OCI-LY3 (cell line): ENCODE data around the gene TPMT.
"Not testable (repeated sequence)": the region's sequence is repeated elsewhere in the genome, so short reads cannot be mapped to it uniquely, and the experiment has no call there.

Experiments used
- H2AFZ ChIP-seq: fragments of 200-600, 300-600 bp; shearing (Covaris generic); 2 replicates; pipeline ENCODE4 v1.6.0; 2014; ENCODE audit warnings: antibody characterized with exemption, low read depth, low read length
- H3K27ac ChIP-seq: fragments of 200-600, 300-600 bp; sonication (generic); 2 replicates; pipeline ENCODE4 v1.5.1; 2014; ENCODE audit warnings: mild to moderate bottlenecking, low read length, moderate library complexity, mixed read lengths
- H3K27me3 ChIP-seq: fragments of 200-600, 300-600 bp; sonication (generic); 2 replicates; pipeline ENCODE4 v1.6.1; 2014; ENCODE audit warnings: low read depth, low read length, mixed read lengths
- H3K36me3 ChIP-seq: fragments of 200-600, 300-600 bp; sonication (generic); replicated peaks from 2 replicates; pipeline ENCODE3; 2014; ENCODE audit warnings: low read depth, low read length, mixed read lengths
- H3K4me1 ChIP-seq: fragments of 300-600, 200-600 bp; sonication (generic); 2 replicates; pipeline ENCODE4 v1.6.1; 2014; ENCODE audit warnings: low read length, mixed read lengths
- H3K4me2 ChIP-seq: fragments of 200-600, 300-600 bp; sonication (generic); 2 replicates; pipeline ENCODE4 v1.6.1; 2014; ENCODE audit warnings: low read length, mixed read lengths
- H3K4me3 ChIP-seq: fragments of 300-600, 200-600 bp; sonication (generic); 2 replicates; pipeline ENCODE4 v1.5.1; 2014; ENCODE audit warnings: antibody characterized with exemption, mild to moderate bottlenecking, low read length, moderate library complexity
- H3K79me2 ChIP-seq: fragments of 300-600, 200-600 bp; shearing (Covaris generic); 2 replicates; pipeline ENCODE4 v1.6.1; 2014; ENCODE audit warnings: mild to moderate bottlenecking, low read length, mixed read lengths
- H3K9ac ChIP-seq: fragments of 300-600, 200-600 bp; shearing (Covaris generic); 2 replicates; pipeline ENCODE4 v1.6.0; 2014; ENCODE audit warnings: mild to moderate bottlenecking, low read length, moderate library complexity
- H3K9me3 ChIP-seq: fragments of 200-600, 300-600 bp; shearing (Covaris generic); 2 replicates; pipeline ENCODE4 v1.6.1; 2014; ENCODE audit warnings: low read length, mixed read lengths; ENCODE audit not compliant: insufficient read depth
- H4K20me1 ChIP-seq: fragments of 200-600, 300-600 bp; sonication (generic); 2 replicates; pipeline ENCODE4 v1.6.1; 2016; ENCODE audit warnings: low read length, mixed read lengths; ENCODE audit not compliant: insufficient read depth
- CTCF ChIP-seq: fragments of 200-600, 300-600 bp; sonication (generic); IDR thresholded peaks from 2 replicates; pipeline ENCODE4 v1.5.1; 2014; ENCODE audit warnings: antibody characterized with exemption, low read length, low read depth
- EZH2phosphoT487 ChIP-seq: fragments of 200-600 bp; shearing (Covaris generic); IDR thresholded peaks from 2 replicates; pipeline ENCODE4 v1.6.1; 2018; ENCODE audit warnings: antibody characterized with exemption, mixed run types, low read depth

Gene TPMT

GRCh38 chr6:18177286-18177965, 22.5 kb upstream of the TPMT start:
- Histone ChIP-seq H3K27ac (no peak overlapping the region), H3K27me3 (no peaks in the 10 kb centered on the region), H4K20me1 (no peaks in the 10 kb centered on the region), H3K9ac (no peak overlapping the region), H3K4me1 (peaks cover 18% of the 10 kb centered on the region), H3K79me2 (no peaks in the 10 kb centered on the region), H3K4me3 (no peak overlapping the region), H2AFZ (no peak overlapping the region), H3K4me2 (no peak overlapping the region), H3K36me3 (peaks cover 6% of the 10 kb centered on the region), H3K9me3 (no peaks in the 10 kb centered on the region)
- TF ChIP-seq EZH2phosphoT487 (no peak), CTCF (no peak)

GRCh38 chr6:18176198-18176597, 21.3 kb upstream of the TPMT start:
- not testable (repeated sequence) for H2AFZ ChIP-seq, H3K27ac ChIP-seq, H3K4me2 ChIP-seq, H3K4me3 ChIP-seq, H4K20me1 ChIP-seq, H3K36me3 ChIP-seq, H3K79me2 ChIP-seq, H3K9ac ChIP-seq, H3K9me3 ChIP-seq, H3K27me3 ChIP-seq
- H3K4me1 ChIP-seq = peaks cover 18% of the 10 kb centered on the region

- Histone ChIP-seq H3K27me3 (no peaks in the 10 kb centered on the region), H3K79me2 (no peaks in the 10 kb centered on the region), H3K4me1 (no peaks in the 10 kb centered on the region), H3K9ac (no peak overlapping the region), H2AFZ (no peak overlapping the region), H3K27ac (no peak overlapping the region), H3K9me3 (no peaks in the 10 kb centered on the region), H3K36me3 (peaks cover 14% of the 10 kb centered on the region), H3K4me2 (no peak overlapping the region), H3K4me3 (no peak overlapping the region), H4K20me1 (no peaks in the 10 kb centered on the region)
- no peak for TF ChIP-seq CTCF
- no peak for TF ChIP-seq EZH2phosphoT487
Observed at GRCh38 chr6:18171871-18172270, 17.0 kb upstream of the TPMT start.

- no peak overlapping the region for H2AFZ ChIP-seq
- TF ChIP-seq EZH2phosphoT487 (no peak), CTCF (no peak)
- no peak overlapping the region for H3K9ac ChIP-seq
- no peak overlapping the region for H3K27ac ChIP-seq
- peaks cover 14% of the 10 kb centered on the region for H3K36me3 ChIP-seq
- no peaks in the 10 kb centered on the region for H3K4me1 ChIP-seq
- no peak overlapping the region for H3K4me3 ChIP-seq
- no peaks in the 10 kb centered on the region for H3K79me2 ChIP-seq
- H4K20me1 ChIP-seq = no peaks in the 10 kb centered on the region
- no peaks in the 10 kb centered on the region for H3K9me3 ChIP-seq
- H3K27me3 ChIP-seq = no peaks in the 10 kb centered on the region
- no peak overlapping the region for H3K4me2 ChIP-seq
Observed at GRCh38 chr6:18168264-18168663, 13.4 kb upstream of the TPMT start.
